Loucy (cell line): ENCODE measurements around the gene SORT1.

Experiments used
- CTCF ChIP-seq: fragments of 200-600 bp; sonication (generic); conservative IDR thresholded peaks from 2 replicates; pipeline ENCODE4 v1.5.1; 2014; ENCODE audit warnings: mild to moderate bottlenecking, antibody characterized with exemption, low read length
- EZH2phosphoT487 ChIP-seq: fragments of 200-600 bp; IDR thresholded peaks from 2 replicates; pipeline ENCODE4 v1.6.1; 2018; ENCODE audit warnings: antibody characterized with exemption, mild to moderate bottlenecking, moderate library complexity, borderline replicate concordance

GRCh38 chr1:109381573-109381972, 16.1 kb downstream of the SORT1 start:
- no peak for TF ChIP-seq CTCF
- no peak for TF ChIP-seq EZH2phosphoT487
